HT-29 (cell line): ENCODE measurements around the gene SLC7A7. TPM values are rescaled to one million over a fixed set of nuclear protein-coding genes. Genes with fewer than 3 reads are reported as not detected.
"Not testable (repeated sequence)": the region's sequence is repeated elsewhere in the genome, so short reads cannot be mapped to it uniquely, and the experiment has no call there.

Experiments
- DNase-seq: peaks from one replicate; pipeline ENCODE4 v3.0.0-alpha.2; 2015; ENCODE audit warnings: low spot score
- total RNA-seq: library from RNA; depleted of rRNA; stranded (reverse); fragments of >200 nt; shearing (Covaris generic); gene quantifications from 2 replicates; pipeline ENCODE4 v1.2.3, GENCODE V29; 2014

SLC7A7 gene
- total RNA-seq, 1 experiment from 2014 or later: 12.2 TPM

DNA sequence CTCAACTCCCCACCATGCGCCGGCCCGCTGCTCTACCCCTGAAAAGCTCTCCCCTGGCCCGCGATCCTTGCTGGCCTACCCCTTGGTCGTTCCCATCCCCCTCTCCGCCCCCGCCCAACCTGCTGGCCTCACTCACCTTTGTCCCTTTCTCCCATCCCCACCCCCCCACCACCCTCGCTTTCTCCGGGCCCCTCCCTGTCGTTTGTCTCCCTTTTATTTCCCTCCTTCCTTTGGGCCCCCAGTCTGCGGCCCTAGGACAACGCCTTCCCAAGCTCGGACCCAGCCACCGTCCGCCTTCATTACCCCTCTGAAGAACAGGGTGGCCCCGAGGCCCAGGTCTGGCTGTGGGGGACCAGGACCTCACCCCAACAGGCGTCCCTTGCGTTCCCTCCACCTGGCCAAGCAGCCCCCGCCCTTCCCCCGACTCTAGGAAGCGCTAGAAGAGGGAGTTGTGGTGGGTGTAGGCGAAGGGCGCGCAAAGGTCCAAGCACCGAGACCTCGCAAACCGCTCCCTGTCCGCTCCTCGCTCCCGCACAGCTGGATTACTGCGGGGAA lies 6.9 kb upstream of the SLC7A7 start:
- DNase-seq: no peak

DNA sequence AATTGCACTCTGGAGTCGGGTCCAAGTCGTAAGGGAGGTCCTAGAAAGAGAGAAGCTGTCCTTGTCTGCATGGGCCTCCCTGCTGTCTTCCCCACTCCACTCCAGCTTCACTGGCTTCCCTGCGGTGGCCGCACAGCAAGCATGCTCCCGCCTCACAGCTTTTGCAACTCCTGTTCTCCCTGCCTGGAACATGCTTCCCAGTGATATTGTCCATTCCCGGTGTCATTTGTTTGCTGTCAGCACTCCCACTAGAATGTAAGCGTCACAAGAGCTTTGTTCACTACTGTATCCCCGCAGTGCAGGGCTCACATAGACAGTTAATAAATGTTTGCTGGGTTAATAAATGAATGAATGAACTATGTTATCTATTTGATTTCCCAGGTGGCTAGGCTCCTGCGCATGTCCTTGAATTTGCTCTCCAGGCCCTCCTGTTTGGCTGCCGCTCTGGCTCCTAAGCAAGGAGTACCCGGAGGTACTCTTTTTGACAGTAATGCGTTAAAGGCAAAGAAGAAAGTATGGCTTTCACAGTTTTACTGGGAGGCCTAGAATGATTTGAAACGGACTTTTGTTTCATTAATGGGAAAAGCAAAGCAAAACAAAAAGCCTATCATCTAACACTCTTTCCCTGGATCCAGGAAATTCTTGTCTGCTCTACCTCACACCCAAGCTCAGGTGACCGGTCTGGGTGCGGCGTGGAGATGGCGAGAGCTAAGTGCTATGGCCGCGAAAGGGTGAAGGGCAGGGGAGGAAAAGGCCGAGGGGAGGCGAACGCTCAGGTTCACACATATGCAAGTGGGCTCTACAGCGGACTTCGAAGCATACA lies 6.2 kb upstream of the SLC7A7 start:
- DNase-seq: no peak

DNA sequence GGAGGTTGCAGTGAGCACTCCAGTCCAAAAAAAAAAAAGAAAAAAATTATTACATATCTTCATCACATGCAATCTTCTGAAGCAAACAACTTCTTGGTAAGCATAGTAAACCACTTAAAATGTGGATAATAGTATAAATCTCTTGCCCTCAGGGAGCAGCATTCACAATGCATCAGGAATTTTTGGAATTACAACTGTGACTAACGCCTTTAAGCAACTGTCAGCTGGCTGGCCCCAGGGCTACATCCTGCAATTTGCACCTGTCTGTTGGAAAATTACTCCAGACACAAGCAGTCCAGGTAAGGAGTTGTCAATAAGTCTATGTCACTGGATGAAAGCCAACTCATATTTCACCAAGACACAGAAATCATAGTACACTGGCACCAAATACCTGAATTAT lies 5.5 kb upstream of the SLC7A7 start:
- DNase-seq: no peak

DNA sequence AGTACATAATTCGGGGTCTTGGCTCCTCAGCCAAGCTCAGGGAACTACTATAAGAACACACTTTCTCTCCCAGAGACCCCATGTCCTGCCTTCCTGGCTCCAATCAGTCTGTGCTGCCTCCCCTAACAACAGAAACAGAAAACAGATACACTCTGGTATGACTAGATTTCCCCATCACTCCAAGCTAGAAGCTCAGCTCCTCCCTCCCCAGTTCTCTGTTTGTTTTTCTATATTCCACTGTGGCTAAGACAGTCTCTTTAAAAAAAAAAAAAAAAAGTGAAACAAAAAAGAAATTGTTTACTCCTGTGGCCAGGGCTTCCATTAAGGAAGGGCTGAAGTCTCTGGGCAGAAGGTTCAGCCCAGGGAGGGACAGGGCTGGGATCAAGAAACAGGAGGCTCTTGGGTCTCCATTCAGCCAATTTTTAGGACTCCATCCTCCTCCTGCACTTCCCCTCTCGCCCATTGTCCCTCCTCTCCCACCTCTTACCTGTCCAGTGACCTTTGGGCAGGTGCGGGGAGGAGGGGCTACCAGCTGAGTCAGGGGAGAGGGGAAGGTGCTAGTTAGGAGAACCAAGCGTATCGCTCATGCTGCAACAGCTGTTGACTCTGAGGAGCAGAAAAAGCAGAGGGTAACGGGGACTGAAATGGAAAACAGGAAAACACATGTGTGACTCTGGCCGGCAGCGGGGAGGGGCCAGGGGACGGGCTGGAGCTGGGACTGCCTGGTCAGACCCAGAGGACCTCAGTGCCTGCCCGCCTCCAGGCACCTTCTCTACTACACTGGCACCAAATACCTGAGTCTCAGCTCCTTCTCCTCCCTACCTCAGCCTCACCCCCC lies 4.1 kb upstream of the SLC7A7 start:
- DNase-seq: peak; percentile 34

DNA sequence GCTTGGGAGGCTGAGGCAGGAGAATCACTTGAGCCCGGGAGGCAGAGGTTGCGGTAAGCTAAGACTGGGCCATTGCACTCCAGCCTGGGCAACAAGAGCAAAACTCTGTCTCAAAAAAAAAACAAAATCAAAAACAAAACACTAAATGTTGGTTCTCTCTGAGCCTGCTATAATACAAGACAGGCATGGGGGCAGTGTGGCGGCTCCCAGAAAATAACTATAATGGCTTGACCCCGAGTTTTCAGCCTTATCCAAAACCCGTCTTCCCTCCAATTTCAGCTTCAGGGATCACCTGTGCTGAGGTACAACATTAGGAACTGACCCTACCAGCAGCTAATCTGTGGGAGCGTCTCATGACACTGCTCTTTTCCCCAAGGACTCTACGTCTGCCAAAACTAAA lies 862 bp downstream of the SLC7A7 start:
- no peak for DNase-seq

DNA sequence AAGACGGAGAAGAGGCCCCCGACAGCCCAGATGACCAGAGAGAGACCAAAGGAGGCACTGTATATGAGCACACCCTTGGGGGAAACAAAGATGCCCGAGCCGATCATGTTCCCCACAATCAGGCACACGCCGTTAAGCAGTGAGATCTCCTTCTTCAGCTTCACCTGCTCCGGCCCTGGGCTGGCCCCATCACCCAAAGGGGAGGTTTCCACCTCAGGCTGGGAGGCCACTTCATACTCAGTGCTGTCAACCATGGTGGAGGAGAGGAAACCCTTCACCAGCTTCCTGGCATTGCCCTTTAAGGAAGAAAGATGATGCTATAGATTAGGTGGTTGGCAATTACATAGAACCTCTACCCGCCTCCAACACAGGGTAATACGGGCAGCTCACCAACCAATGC lies 2.1 kb downstream of the SLC7A7 start:
- no peak for DNase-seq

DNA sequence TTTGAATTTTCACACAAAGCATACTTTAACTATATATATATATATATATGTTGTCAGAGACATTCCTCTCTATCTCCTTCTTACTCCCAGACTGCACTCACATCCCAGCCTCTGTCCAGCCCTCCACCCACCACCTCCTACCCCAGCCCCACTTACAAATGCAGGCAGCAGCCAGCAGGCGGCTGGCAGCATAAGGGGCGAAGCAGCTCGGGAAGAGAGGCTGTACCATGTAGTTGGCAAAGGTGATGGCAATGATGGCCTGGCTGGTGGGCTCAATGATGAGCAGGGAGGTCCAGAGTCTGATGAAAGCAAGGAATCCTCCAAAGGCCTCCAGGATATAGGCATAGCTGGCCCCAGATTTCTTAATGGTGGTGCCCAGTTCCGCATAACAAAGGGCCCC lies 2.5 kb downstream of the SLC7A7 start:
- no peak for DNase-seq

DNA sequence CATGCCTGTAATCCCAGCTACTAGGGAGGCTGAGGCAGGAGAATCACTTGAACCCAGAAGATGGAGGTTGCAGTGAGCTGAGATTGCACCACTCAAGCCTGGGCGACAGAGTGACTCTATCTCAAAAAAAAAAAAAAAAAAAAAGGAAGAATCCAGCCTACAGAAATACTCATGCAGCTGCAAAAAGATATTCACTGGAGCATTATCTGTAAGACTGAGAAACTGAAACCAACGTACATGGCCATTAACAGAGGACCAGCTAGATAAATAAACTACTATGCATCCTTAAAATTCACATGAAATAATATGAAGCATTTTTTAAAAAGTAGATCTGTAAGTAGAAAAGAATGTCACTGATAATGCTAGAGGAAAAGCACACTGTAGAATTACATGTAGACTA lies 3.5 kb downstream of the SLC7A7 start:
- DNase-seq: no peak

DNA sequence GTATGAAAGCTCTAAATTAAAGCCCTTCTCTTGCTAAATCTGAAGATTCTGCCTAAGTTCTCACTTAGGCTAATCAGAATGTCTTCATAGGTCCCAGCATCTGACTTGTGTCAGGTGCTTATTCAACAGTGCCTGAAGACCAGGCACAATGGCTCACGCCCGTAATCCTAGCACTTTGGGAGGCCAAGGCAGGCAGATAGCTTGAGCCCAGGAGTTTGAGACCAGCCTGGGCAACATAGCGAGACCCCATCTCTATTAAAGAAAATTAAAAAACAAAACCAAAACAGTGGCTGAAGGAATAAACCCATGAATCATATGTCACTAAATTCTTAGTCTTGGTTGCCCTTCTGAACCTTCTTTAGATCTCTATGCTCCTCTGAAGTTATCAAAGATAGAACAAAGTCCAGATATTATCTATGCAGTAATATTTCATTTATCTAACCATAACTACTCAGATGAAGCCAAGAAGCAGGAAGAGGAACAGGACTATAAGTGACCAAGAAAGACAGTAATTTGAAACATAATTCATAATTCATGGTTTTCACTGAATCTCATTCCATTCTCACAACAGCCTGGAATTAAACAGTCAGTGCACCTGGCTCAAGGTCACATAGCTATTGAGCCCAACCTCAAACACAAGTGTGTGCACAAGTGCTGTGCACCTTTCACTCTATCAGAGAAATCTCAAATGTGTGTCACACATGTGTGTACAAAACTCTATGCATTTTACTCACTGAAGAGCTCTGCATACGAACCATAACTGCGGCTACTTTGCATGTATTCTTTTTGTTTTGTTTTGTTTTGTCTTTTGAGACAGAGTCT lies 6.6 kb downstream of the SLC7A7 start:
- no peak for DNase-seq

DNA sequence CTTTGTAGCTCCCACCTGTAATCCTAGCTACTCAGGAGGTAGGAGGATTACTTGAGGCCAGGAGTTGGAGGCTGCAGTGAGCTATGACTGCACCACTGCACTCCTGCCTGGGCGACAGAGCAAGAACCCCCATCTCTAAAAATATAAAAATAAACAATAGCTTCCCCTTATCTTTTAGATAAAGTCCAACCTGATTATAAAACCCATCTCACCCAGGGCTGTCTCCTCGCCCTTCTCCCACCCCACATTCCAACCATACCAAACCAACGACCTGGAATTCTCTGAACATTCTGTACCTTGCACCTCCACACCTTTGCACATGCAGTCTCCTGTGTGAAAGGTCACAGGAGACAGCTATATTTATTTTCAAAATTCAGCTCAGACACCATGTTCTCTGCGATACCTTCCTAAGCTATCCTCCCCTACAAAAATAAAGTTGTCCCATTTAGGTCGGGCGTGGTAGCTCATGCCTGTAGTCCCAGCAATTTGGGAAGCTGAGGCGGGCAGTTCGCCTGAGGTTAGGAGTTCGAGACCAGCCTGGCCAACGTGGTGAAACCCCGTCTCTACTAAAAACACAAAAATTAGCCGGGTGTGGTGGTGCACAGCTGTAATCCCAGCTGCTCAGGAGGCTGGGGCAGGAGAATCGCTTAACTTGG lies 7.7 kb downstream of the SLC7A7 start:
- no peak for DNase-seq

DNA sequence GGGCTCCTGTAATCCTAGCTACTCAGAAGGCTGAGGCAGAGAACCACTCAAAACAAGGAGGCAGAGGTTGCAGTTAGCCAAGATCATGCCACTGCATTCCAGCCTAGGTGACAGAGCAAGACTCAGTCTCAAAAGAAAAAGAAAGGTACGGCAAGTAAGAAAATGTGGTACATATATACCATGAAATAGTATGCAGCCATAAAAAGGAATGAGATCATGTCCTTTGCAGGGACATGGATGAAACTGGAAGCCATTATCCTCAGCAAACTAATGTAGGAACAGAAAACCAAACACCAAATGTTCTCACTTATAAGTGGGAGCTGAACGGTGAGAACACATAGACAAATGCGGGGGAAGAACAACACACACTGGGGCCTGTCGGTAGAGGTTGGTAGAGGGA lies 10.0 kb downstream of the SLC7A7 start:
- not testable (repeated sequence) for DNase-seq

DNA sequence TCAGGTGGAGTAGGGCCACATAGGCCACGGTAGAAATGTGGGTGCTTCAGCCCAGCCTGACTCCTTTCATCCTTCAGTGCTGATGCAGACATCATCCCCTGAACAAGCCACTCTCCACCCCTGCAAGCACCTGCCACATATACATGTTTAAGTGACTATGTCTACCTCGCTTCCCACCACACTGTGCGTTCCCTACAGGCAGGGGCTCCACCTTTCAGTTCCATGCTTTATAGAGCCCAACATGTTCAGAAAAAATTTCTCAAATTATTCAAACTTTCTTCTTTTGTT lies 11.6 kb downstream of the SLC7A7 start:
- DNase-seq: no peak

DNA sequence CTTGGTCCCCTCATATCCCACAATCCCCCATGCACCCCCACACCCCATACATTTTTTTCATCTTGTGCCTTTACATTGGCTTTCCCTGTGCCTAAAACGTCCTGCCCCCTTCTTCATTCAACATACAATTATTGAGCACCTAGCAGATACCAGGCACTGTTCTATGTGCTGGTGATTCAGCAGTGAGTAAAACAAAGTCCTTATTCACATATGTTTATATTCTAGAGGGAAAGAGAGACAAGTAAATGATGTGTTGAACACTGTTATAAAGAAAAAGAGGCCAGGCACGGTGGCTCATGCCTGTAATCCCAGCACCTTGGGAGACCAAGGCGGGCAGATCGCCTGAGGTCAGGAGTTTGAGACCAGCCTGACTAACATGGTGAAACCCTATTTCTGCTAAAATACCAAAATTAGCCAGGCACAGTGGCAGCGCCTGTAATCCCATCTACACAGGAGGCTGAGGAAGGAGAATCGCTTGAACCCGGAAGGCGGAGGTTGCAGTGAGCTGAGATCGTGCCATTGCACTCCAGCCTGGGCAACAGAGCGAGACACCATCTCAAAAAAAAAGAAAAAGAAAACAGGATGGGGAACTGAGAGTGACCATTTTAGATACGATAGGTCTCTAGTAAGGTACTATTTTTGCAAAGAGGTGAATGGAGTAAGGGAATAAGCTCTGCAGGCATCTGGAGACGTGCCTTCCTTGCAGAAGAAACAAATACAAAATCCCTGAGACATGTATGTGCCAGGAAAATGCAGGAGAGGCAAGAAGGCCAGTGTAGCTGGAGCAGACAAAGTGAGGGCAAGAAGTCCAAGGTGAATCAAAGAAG lies 12.2 kb downstream of the SLC7A7 start:
- DNase-seq: no peak

DNA sequence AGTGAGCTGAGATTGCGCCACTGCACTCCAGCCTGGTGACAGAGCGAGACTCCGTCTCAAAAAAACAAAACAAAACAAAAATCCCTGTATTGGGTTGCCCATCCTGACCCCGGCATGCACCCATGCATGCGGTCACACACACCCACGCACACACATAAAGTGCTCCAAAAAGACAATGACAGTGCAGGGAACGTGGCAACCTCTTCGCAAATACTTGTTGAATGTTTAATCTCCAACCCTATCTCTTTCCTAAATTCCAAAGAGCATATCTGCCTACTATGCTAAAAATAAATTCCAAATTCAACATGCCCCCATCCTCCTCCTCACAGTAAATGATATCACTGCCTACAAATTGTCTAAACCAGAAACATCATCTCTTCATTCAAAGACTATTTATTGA lies 13.5 kb downstream of the SLC7A7 start:
- DNase-seq: no peak

DNA sequence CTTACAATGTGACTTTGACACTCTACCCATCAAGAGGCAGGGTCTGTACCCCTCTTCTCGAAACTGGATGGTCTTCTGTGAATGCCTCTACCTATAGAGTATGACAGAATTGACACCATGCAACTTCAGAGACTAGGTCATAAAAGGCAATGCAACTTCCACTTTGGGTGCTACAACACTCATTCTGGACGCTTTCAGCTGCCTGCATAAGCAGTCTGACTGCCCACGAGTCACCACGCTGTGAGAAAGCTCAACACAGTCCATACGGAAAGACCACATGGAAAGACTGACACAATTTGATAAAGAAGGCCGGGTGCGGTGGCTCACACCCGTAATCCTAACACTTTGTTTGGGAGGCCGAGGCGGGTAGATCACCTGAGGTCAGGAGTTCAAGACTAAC lies 14.9 kb downstream of the SLC7A7 start:
- DNase-seq: no peak

DNA sequence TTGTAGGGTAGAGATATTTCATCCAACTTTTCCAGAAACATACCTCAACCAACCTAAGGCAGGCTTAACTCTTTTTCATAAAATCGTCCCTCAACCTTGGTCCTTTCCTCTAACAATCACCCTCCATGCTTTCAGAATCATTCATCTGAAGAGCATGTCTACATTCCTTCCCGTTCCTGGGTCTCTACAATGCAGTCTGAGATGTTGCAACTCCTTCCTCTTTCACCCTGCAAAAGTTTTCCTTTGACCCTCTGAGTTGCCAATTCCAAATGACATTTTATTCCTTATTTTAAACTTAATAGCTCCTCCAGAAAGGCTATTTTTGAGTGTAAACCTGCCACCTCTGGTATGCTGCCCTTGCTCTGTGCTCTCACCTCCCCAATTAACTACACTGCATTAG lies 16.7 kb downstream of the SLC7A7 start:
- no peak for DNase-seq

DNA sequence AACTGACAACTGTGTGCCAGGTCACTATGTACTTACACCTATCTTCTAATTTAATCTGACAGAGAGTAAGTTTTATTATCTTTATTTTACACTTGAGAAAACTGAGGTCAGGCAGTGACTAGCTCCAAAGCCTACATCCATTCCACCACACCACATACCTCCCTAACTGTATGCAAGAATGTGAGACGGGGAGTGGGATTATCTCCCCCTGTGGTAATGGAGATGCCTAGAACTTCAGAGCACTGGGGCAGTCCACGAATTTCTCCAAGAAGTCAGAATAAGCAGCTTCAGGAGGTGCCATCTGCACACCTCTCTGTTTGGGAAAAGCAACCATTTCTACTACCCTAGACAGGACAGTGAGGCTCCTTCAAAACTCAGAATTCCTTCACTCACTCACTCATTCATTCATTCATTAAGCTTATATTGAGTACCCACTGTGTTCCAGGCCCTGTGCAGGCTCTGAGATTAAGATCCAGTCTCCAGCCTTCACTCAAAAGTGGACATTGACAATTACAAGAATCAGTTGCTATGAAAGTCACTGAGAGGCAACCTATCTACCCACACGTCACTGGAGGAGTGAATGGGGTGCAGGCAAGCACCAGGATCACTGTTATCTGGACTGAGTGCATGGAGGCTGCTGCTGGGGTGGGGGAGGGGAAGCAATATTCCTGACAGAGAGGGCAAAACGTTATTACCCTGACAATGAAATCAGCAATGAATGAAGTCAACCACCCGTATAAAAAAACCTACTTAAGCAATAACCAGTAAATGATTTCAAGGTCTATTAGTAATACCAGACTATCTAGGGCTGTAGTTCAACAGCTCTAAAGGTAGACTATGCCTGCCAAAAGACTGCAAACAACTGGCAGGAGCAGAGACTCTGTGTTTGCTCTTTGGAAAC lies 18.0 kb downstream of the SLC7A7 start:
- no peak for DNase-seq

DNA sequence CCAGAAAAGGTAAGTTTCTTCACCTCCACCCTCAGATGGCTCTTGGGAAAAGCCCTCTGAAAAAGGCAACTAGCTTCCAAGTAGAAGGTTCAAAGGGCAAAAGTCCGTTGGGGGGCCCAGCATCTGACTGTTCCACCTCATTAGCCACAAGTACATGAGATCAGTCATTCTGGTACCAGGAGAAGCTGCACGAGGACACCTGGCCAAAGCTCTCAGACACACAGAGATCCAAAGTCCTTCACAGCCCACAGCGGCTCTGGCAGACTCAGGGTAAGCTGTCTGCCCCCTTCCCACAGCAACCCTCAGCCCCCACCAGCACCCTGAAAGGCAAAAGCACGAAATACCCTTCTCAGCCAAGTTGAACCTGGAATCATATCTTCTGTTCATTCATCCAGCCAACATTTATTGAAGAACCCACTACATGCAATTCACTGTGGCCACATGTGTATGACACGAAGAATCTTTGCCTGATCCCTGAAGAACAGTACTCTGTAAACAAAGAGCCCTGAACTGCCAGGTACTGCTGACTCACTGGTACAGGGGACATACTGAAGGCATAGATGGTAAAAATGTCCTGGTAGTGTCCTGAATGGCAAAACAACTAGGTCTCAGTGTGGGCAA lies 19.0 kb downstream of the SLC7A7 start:
- DNase-seq: no peak

DNA sequence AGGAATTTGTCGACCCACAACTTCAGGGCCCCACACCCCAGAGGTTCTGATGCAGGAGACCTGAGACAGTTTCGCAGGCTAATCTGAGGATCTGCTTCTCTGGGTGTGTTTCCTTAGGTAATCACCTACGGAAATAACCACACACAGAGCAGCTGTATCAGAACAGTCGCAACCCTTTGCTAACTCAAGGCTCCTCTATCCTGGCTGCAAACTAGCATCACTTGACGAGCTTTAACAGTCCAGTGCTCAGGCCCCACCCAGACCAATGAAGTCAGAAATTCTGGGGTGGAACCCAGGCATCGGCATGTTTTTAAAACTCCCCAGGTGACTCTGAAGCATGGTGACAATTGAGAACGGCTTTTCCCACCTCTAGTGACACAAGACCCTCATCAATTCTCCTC lies 20.7 kb downstream of the SLC7A7 start:
- no peak for DNase-seq
